GDM1 (cell line): ENCODE measurements around the gene NME3.
"Not testable (repeated sequence)": the region's sequence is repeated elsewhere in the genome, so short reads cannot be mapped to it uniquely, and the experiment has no call there.

ENCODE experiments used
- DNase-seq: peaks from one replicate; lab custom pipeline; 2025; lab: John Stamatoyannopoulos, UW

The NME3 gene

DNA sequence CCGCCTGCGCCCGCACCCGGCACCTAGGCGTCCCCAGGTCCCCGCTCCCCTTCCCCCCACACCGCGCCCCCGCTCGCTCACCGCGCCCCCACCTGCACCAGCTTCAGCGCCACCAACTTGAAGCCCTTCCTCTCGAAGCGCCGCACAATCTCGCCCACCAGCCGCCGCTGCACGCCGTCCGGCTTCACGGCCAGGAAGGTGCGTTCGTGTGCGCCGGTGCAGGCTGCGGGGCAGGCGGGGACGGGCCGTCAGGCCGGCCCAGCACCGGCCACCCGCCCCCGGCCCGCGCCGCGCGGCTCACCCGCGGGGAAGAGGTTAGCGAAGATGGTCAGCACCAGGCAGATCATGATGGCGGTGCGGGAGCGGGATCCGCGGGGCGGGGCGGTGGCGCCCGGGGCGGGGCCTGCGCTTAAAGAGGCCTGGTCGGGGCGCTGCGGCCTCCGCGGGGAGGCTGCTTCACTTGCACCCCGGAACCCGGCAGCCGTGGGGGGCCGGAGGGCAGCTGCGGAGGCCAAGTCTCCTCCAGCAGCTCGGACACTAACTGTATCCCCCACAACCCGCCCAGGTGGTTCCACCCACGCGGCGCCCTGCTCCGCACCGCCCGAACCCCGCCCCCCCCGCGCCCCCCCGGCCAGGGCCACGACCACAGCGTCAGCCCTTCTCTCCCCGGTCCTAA is at the start of gene NME3:
Gene NME3, minus strand, starts transcription at position 356 of the 676 bp plus-strand sequence. Its CDS starts 9 bp downstream, at position 347.
- no peak for DNase-seq

DNA sequence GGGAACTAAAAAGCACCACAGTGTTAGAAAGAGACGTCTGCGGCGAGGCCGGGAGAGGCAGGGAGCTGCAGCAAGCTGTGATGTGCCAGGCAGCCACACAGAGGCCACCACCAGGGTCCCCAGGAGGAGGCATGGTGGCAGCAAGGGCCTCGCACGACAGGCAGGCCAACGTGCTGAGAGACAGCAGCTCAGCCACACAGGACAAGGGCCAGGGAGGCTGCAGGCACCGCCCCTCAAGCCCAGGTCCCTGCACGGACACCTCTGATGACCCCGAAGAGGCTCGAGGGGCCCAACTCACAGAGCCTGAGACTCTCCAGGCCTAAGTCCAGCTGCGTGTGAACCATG is 49.6 kb upstream of the NME3 start:
- DNase-seq, result no peak

DNA sequence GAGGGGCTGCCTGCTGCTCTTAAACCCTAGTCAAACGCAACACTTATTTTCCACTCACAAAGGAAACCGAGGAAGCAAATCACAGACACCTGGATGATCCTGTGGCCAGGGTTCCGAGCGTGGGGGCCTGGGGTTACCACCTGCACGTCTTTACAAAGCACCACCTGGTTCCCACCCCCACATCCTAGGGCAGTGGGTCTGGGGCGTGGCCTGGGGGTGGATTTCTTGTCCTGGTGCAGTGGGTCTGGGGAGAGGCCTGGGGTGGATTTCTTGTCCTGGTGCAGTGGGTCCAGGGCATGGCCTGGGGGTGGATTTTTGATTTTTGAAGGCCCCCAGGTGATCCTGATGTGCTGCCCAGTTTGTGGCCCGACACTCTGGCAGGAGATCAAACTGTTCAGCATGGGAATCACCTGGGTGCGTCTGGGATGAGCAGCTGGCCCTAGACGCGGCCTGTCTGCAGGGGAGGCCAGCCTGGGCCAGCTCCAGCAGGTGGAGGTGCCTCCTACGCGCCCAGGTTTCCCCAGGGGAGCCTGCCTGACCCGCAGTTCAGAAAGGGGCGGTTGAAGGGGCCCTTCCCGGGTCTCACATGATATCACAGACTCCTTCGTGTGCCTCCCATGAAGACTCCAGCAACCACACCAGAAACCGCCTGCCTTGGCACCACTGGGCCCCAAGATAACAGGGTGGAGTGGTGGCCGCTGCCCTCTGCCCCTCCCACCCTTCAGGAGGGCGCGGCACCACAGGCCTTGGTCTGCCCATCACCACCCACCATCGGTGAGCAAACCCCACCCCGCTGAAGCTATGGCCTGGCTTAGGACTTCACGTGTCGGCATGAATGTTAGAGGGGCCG is 49.0 kb upstream of the NME3 start:
- no peak for DNase-seq

DNA sequence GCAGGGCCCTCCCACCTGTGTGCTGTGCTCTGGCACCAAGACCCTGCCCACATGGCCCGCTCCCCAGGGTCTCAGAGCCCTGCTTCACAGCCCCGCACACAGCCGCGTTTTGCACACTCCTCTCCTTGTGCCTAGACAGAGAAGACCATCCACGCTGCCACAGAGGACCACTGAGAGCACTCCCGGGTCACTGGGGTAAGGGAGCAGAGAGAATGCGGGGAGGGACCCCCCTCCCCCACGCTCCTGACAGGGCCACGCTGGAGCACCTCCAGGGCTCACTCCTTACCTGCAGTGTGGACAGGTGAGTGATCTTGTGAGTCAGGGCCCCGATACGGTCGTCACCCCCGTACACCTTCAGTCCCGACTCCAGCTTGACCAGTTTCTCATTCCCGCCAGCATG is 48.3 kb upstream of the NME3 start:
- no peak for DNase-seq

DNA sequence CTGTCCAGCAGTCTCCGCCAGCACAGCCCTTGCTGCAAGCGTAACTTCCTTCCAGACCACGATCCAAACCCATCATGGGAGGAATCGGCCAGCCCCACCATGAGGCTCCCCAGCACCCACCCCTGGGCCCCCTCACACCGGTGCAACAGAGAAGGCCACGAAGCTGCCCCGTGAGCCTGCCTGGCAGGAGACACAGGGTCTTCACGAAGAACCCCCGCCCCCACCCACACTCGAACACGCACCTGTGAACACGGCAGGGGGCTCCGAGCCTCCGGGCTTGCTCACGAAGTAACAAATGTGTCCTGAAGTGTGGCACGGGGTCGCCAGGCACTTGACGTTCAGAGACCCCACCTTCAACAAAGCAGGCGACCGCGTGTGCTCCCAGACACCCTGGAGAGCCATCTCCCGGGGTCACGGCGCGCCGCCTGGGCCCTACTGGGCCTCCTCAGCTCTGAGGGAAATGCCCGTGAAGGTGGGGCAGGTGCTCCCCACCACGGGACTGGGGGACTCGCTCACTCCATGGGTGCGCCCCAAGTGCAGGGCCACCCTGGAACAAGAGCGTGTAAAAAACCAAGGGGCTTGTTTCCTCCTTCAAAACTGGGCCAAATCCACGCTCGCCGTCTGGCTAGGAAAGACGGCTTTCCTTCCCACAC is 47.7 kb upstream of the NME3 start:
- no peak for DNase-seq

DNA sequence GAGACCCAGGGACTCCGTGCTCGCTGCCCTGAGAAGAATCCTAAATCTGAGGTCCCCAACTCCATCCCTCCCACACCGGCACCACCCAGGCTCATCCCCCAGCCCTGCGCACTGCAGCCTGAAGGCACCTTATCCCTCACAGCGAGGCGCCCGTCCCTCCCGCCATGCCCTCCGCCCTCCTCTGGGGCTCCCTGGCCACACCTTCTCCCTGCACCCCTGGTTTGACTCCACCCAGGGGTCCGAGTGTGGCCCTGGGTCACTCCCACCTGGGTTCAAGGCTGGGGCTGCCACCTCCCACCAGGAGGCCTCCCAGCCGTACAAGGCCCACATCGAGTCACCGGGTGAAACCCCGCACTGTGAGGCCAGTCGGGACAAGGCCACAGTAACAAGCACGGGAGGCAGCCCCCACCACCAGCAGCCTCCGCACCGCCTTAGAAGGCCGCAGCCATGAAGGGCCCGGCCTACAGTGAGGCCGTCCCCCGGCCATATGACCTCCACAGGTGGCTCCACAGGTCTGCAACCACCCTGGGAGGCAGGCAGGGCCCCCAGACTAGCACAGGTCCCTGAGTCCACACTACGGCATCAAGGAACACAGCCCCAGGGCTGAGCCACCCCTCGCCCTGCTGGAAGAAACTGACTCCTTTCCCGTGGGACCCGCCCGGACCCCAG is 47.0 kb upstream of the NME3 start:
- DNase-seq, result no peak

DNA sequence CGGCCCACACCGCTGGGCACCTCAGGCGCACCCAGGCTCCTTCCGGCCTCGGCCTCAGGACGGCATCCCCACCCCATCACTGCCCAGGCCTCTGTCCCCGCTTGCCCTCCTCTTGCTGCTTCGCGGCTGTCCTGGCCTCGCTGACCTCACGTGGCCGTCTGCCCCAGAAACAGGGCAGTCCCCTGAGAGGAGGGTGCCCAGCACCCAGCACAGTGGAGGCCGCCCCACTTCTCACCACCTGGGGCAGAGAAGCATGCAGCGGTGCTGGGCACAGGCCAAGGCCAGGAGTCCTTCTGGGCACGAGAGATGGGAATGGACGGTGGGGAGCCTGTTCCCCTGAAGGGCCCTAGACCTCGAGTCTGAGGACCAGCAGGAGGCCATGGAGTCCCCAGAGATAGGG is 46.4 kb upstream of the NME3 start:
- DNase-seq, result no peak

DNA sequence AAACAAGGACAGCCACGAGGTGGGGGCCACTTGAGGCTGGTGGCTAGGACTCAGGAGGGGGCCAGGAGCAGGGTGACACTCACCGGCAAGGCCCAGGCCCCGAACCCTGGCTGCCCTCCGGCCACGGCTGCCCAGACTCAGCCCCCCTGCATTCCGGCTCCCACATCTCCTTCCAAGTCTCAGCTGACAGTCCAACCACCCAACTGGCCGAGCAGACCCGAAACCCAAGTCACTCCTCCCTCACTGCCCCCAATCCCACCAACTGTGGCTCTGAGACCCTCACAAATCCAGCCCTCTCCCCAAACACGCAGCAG is 45.9 kb upstream of the NME3 start:
- DNase-seq, result no peak

DNA sequence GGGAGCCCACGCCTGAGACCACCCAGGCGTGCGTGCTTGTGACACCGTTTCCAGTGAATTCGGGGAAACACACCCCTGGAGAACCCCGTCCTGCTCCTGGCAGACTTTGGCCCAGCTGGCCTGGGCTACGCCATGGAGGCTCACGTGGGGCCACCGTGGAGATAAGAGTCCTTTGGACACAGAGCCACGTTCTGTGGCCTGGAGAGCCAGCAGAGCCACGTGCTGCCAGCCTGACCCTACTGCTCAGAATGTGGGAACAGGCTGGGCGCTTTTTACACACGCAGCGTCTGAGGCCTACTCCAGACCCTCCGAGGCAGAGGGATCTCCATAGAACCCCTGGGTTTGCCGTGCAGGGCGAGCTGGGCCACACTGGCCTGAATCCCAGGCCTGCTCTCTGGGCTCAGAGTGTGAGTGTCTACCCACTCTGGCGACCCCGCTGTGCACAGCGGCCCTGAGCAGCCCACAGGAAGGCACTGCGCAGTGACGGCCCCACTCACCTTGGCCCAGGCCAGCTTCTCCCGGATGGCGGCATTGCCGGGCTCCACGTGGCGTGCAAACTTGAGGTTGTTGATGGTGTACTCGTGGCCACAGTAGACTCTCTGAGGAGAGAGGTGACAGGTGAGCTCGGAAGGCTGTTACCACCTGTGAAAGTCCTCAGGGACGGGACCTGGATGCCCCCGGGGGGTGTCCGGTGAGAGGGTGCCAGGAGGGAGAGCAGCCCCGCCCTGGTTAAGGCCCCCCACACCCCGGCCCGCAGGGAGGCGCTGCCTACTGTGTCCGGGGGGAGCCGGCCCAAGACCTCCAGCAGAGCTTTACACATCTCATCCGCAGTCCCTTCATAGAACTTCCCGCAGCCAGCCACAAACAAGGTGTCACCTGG is 45.3 kb upstream of the NME3 start:
- no peak for DNase-seq

DNA sequence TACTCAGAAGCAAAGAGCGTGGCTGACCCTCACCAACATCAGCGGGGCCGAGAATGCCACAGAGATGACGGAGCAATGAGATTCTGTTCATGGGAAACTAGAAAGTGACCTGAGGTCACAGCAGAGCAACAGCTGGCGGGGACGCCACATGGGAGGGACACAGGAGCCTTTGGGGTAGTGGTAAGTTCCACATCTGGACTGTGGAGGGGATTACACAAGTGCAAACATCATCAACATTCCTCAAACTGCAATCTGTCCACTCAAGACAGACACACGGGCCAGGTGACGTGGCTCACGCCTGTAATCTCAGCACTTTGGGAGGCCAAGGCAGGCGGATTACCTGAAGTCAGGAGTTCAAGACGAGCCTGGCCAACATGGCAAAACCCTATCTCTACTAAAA is 44.1 kb upstream of the NME3 start:
- DNase-seq, result no peak

DNA sequence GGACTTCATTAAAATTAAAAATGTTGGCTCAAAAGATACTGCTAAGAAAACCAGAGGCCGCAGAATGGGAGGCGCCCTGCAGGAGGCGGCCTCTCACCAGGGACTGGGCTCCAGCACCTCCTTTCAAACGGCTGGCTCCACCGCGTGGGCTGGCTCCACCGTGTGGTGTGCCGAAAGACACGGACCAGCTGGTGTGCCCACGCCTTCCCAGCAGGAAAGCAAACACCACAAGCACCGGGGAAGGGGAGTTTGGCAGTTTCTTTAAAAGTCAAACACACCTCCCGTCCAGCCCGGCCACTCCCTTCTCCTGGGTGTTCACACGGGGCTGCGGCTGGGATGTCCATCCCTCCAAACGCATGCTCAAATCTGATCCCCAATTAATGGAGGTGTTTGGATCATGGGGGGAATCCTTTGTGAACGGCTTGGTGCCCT is 41.4 kb upstream of the NME3 start:
- peak; percentile 12 for DNase-seq

DNA sequence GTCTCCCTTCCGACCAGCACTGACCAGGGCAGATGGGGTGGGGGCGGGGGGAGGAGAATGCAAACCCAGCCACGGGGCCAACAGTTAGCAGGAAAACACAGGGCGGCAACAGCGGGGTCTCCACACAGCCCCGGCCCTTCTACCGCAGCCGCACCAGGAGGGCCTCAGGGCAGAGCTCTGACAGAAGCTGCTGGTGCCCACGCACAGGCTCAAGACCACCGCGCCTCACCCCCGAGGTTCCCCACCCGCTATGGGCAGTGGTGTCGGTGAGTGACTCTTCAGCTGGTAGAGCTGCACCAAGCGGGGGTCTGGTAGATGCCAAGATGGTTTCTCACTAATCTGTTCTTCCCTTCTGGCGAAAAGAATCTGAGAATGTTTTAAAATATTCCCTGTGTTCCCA is 39.2 kb upstream of the NME3 start:
- DNase-seq, result no peak

DNA sequence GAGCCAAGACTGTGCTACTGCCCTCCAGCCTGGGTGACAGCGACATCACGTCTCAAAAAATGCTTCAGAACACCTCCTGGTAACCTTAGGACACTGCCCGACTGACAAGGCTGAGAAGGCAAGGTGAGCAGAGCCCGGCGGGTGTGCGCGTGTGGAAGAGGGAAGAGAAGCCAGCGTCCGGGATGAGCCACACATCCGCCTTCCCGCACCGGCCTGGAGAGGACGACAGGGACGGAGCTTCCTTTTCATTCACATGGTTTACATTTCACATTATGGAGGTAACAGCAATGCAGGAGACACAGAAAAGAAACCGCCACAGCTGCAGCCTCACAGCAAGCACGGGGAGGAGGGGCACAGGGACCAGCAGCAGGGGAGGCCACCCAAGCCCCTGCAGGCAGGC is 38.8 kb upstream of the NME3 start:
- no peak for DNase-seq

DNA sequence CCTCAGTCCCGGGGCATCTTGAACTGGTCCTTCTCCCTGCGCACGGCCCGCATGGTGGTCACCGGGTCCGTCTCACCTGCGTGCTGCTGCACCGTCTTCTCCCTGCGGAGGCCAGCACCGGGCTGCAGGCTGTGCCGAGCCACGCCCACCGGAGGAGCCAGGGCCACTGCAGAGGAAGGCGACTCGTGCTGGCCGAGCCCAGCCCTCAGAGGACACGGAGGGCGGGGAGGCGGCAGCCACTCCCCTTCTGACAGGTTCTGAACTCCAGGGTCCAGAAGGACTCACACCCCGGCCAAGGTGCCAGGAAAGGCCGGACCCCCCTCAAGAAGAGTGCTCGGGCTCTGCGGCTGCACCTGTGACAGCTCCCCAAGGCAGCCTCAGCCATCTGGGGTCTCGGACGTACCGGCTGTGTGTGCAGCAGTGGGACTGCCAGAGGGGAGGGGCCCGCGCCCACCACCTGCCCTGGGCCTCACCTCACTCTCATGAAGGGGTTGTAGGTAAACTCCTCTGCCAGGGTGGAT is 38.0 kb upstream of the NME3 start:
- no peak for DNase-seq

DNA sequence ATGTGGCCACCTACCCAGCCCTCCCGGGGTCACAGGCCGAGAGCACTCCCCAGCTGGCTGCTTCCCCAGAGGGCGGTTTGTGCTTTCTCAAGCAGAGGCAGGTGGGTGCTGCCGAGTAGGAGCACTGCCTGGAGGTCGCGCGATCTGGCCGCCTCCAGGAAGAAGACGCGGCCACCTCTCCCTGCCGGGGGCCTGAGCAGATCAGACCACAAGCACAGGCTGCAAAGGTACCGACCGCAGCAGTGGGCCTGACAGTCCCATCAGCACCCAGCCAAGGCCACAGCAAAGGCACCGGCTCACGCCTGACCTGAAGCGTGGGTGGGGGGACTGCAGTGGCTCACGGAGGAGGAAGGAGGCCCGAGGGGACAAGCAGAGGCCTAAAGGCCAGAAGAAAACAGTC is 37.3 kb upstream of the NME3 start:
- no peak for DNase-seq

DNA sequence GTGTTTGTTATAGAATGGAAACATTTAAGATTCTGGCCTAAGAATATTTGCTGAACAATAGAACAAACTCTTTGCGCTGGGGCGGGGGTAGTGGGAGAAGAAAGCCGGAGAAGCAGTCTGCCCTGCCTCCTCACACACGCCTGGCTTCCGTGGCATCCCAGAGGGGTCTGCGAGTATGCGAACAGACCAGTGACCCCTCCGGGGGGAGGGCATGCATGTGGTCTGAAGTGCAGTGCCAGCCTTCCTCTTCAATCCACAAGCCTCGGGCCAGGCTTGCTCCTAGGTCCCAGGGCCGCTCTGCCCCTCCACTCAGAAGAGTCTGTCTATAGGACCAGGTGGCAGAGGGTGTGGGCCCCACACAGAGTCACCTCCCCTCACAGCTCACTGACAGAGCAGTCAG is 36.3 kb upstream of the NME3 start:
- no peak for DNase-seq

DNA sequence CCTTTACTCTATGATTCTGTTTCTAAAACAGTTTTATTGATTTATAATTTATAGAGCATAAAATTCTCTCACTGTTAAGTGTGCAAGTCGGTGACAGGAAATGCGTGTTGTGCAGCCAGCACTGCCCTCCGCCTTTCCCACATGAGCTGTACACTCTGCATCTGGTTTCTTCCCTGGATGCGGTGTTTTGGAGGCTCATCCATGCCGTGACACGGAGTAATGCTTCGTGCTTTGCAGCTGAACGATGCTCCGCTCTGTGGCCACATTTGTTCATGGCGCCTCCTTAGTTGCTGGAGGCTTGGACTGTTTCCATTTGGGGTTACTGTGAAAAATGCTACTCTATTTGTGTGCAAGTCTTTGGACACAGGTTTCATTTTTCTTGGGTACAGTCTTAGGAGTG is 29.4 kb upstream of the NME3 start:
- no peak for DNase-seq

DNA sequence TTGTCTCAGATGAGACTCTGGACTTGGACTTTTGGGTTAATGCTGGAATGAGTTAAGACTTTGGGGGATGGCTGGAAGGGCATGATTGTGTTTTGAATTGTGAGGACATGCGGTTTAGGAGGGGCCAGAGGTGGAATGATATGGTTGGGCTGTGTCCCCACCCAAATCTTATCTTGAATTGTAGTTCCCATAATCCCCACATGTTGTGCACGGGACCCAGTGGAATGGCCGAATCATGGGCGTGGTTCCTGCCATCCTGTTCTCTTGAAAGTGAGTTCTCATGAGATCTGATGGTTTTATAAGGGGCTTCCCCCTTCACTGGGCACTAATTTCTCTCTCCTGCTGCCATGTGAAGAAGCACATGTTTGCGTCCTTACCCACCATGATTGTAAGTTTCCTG is 27.9 kb upstream of the NME3 start:
- DNase-seq, result not testable (repeated sequence)

DNA sequence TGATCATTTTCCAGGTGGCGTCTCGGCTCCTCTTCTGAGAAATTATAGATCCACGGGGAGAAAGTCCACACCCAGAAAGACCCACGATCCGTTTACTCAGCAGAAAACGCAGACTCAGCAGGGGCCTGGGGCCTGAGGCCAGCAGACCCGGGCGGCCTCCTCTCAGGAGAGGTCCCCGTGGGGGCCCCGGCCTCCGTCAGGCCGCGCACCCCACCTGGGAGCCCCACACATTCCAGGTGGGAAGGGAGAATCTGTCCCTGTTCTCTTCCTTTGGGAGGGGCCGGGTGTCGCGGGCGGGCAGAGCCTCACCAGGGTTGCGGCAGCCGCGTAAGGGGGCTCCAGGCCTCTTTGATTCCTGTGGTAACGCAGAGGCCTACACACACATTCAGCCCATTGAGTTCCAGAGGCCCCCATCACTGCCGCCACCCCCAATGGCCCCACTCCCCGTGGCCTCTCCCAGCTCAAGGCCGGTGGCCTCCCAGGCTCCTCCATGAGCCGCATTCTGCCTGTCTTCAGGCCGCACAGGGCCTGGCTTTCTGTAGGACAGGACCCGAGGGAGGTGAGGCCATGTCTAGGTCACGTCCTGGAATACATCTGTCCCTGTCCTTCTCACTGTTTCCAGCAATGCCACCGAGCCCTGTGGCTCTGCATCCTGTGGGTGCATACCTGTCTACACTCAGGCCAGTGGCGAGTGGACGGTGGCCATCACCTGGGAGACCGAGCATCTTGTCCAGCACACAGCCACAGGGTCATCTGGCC is 23.7 kb upstream of the NME3 start:
- DNase-seq, result no peak

DNA sequence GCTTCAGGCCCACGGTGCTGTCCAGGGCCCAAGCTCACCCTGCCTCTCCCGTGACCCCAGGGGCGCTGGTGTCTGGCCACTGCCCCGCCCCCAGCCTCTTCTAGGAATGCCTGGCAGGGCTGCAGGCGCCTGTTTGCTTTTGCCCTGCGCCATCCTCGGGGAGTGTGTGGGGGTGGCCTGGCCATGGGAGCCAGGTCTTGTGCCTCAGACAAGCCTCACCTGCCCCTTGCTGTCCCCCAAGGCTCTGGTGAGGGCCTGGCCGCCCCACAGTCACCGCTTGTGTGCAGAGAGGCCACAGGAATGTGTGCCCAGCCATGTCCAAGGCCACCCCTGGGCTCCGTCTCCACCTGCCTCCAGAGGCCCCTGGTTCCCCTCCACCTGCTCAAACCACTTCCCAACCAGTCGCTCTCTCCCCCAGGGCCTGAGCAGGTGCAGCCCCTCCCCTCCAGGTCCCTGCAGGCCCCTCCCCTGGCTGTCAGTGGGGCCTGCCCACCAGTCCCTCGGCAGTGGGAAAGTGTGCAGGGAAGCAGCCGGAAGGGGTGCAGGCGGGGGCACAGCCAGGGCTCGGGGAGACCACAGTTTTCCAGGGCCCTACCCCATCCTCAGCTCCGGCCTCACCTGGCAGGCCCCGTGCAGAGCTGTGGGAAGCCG is 23.0 kb upstream of the NME3 start:
- no peak for DNase-seq
